ENCODE results near the gene MAGED2. TPM values are rescaled to one million over a fixed set of nuclear protein-coding genes. Genes with fewer than 3 reads are reported as not detected.
"Not testable (repeated sequence)": the region's sequence is repeated elsewhere in the genome, so short reads cannot be mapped to it uniquely, and the experiment has no call there.

Gene MAGED2
- total RNA-seq, 6 donors from 2014 or later, result 85.6 to 120 (median 110) TPM

DNA sequence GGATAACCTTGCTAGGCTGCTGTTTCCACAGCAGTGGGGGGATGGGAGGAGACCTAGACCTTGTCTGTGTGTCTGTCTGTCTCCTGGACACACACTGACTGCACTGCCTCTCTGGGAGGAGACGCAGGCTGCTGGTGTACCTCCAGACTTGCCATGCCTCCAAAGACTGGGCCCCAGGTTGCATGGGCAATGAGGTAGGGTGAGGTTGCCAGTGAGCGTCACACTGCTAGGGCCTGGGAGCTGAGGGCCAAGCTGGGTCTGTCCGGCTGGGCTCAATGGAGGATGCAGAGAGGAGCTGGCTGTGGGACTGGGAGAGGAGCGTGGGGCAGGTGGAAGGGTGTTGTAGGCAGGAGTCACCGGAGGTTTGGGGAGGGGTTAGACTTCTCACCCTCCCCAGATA is 16.6 kb downstream of the MAGED2 start:
- no peaks in the 10 kb centered on the region for H3K9me3 ChIP-seq
- no peak overlapping the region for H3K27ac ChIP-seq
- H3K27me3 ChIP-seq, result no peaks in the 10 kb centered on the region
- H3K4me1 ChIP-seq, result no peaks in the 10 kb centered on the region
- DNase-seq (no peak), ATAC-seq (ENCODE audit: low FRiP score in 2 of 2) (no peak)
- WGBS, 2 donors, result 96% methylated on average over 4 of the region's 5 CpGs; no CpG with 5 or more reads in 1 of the 2 donors
- TF ChIP-seq POLR2AphosphoS5 (IDR thresholded peaks at IDR 0.05) (no peak), POLR2A (IDR thresholded peaks at IDR 0.05) (no peak), EP300 (IDR thresholded peaks at IDR 0.05) (no peak)
- TF ChIP-seq, protein P1, sequence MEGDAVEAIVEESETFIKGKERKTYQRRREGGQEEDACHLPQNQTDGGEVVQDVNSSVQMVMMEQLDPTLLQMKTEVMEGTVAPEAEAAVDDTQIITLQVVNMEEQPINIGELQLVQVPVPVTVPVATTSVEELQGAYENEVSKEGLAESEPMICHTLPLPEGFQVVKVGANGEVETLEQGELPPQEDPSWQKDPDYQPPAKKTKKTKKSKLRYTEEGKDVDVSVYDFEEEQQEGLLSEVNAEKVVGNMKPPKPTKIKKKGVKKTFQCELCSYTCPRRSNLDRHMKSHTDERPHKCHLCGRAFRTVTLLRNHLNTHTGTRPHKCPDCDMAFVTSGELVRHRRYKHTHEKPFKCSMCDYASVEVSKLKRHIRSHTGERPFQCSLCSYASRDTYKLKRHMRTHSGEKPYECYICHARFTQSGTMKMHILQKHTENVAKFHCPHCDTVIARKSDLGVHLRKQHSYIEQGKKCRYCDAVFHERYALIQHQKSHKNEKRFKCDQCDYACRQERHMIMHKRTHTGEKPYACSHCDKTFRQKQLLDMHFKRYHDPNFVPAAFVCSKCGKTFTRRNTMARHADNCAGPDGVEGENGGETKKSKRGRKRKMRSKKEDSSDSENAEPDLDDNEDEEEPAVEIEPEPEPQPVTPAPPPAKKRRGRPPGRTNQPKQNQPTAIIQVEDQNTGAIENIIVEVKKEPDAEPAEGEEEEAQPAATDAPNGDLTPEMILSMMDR (IDR thresholded peaks at IDR 0.05), result no peak
- no peak overlapping the region for H3K4me3 ChIP-seq
- H3K36me3 ChIP-seq, result no peaks in the 10 kb centered on the region

DNA sequence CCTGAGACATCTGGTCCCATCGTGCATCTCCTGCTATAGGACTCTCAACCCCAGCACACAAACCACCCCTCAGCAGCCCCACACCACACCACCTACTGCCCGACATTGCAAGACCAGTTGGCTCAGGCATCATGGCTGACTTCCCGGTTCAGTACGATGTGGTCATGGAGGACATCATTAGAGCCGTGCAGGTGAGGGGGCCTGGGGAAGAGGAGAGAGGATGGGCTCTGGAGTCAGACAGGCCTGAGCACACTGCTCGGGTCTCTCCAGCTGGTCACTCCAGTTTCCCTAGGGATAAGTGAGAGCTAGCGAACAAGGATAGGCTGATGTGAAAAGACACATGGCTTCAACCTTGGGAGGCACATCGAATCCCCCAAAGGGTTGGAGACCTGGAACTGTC is 17.2 kb downstream of the MAGED2 start:
- Histone ChIP-seq H3K4me1 (no peaks in the 10 kb centered on the region), H3K36me3 (no peaks in the 10 kb centered on the region), H3K9me3 (no peaks in the 10 kb centered on the region), H3K27me3 (no peaks in the 10 kb centered on the region), H3K4me3 (no peak overlapping the region), H3K27ac (no peak overlapping the region)
- ATAC-seq (ENCODE audit: low FRiP score in 2 of 2), result no peak
- no peak for TF ChIP-seq POLR2AphosphoS5 (IDR thresholded peaks at IDR 0.05)
- TF ChIP-seq, protein P1 (IDR thresholded peaks at IDR 0.05), result no peak
- no peak for TF ChIP-seq EP300 (IDR thresholded peaks at IDR 0.05)
- no peak for TF ChIP-seq POLR2A (IDR thresholded peaks at IDR 0.05)
- WGBS, 2 donors, result 94 to 100% methylated on average over 1 to 8 of the region's 8 CpGs
- DNase-seq, result no peak

DNA sequence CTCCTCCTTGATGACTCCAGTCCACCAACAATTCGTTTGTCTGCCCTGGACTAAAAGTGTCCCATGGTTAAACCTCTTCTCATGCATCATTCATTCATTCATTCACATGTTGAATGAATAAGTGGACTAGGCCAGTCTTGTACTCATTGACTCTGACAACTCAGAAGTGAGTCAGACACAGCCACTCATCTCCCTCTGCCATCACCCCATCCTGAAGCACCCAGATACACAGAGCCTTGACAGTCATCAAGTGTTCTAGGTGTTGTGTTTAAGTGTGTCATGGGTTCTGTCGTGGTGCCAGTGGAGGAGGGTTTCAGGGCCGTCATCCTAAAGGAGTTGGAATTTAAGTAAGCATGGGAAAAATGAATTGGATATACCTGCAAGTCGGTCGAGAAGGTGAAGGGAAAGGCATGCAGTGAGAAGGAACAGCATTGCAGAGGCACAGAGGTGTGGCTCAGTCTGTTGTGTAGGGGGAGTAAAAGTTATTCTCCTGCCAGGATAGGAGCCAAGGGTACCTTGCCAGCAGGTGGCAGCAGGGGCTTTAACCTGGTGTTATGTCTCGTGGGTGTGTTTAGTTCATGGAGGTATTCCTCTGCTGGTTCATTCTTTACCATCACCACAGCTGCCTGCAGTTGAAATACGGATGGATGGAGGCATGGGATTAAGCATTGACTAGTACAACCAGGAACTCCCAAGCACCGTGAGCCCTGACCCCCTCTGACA is 18.3 kb downstream of the MAGED2 start:
- WGBS, 2 donors, result 69 to 74% methylated on average over 6 to 8 of the region's 8 CpGs
- Histone ChIP-seq H3K36me3 (no peaks in the 10 kb centered on the region), H3K27me3 (no peaks in the 10 kb centered on the region), H3K9me3 (no peaks in the 10 kb centered on the region), H3K4me1 (no peaks in the 10 kb centered on the region), H3K27ac (no peak overlapping the region), H3K4me3 (no peak overlapping the region)
- DNase-seq, result no peak
- TF ChIP-seq EP300 (IDR thresholded peaks at IDR 0.05) (no peak), POLR2AphosphoS5 (IDR thresholded peaks at IDR 0.05) (no peak), POLR2A (IDR thresholded peaks at IDR 0.05) (no peak)
- TF ChIP-seq, protein P1 (IDR thresholded peaks at IDR 0.05), result no peak
- no peak for ATAC-seq (ENCODE audit: low FRiP score in 2 of 2)

DNA sequence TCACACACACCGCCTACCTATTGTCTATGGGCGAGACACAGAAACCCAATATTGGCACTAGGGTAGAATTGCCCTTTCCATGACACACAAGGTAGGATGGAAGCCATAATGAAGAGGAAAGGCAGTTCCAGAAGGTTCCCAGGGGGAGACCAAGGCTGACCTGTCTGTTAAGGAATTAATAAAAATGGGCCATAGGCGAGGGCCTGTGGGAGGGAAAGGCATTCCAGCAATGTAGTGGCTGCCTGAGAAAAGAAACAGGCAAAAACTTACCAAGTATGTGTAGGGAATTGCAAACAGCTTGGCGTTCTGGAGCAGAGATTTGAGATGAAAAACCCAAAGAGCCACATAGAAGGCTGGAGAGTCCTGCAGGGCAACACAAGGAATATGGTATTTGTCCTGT is 19.1 kb downstream of the MAGED2 start:
- Histone ChIP-seq H3K27me3 (no peaks in the 10 kb centered on the region), H3K4me3 (no peak overlapping the region), H3K9me3 (no peaks in the 10 kb centered on the region), H3K27ac (no peak overlapping the region), H3K36me3 (no peaks in the 10 kb centered on the region), H3K4me1 (no peaks in the 10 kb centered on the region)
- no peak for ATAC-seq (ENCODE audit: low FRiP score in 2 of 2)
- DNase-seq, result no peak
- 49 to 71% methylated on average over 2 to 4 of the region's 4 CpGs for WGBS, 2 donors
- no peak for TF ChIP-seq EP300 (IDR thresholded peaks at IDR 0.05)
- TF ChIP-seq, protein P1 (IDR thresholded peaks at IDR 0.05), result no peak
- TF ChIP-seq POLR2AphosphoS5 (IDR thresholded peaks at IDR 0.05), result no peak
- no peak for TF ChIP-seq POLR2A (IDR thresholded peaks at IDR 0.05)

GRCh38 chrX:54838583-54838982 is 31.0 kb downstream of the MAGED2 start:
- 68 to 100% methylated on average over 1 to 3 of the region's 3 CpGs for WGBS, 2 donors

GRCh38 chrX:54841184-54841874 is 33.8 kb downstream of the MAGED2 start:
- DNase-seq, H3K4me3 ChIP-seq, H3K27me3 ChIP-seq, H3K36me3 ChIP-seq, H3K4me1 ChIP-seq, H3K27ac ChIP-seq, H3K9me3 ChIP-seq: not testable (repeated sequence)
- ATAC-seq (ENCODE audit: low FRiP score in 2 of 2), result peak in 1 of 2 donors; percentile 40
- WGBS, 2 donors, result 20 to 41% methylated on average over 1 to 2 of the region's 3 CpGs

More at GRCh38 chrX:54838583-54838982, 31.0 kb downstream of the MAGED2 start:
- Histone ChIP-seq H3K36me3 (no peaks in the 10 kb centered on the region), H3K9me3 (no peaks in the 10 kb centered on the region), H3K27ac (no peak overlapping the region), H3K4me1 (no peaks in the 10 kb centered on the region), H3K27me3 (no peaks in the 10 kb centered on the region), H3K4me3 (no peak overlapping the region)
- ATAC-seq (ENCODE audit: low FRiP score in 2 of 2) (no peak), DNase-seq (no peak)
- TF ChIP-seq POLR2AphosphoS5 (IDR thresholded peaks at IDR 0.05) (no peak), POLR2A (IDR thresholded peaks at IDR 0.05) (no peak), EP300 (IDR thresholded peaks at IDR 0.05) (no peak)
- TF ChIP-seq, protein P1 (IDR thresholded peaks at IDR 0.05), result no peak

All from upper lobe of left lung (tissue), 6 donors.